K562 (cell line): ENCODE results near the gene PPP2R5A. TPM values are rescaled to one million over a fixed set of nuclear protein-coding genes. Genes with fewer than 3 reads are reported as not detected.

Source experiments
- CEBPB ChIP-seq: fragments of 450-650 bp; IDR thresholded peaks from 2 replicates; pipeline ENCODE4 v1.6.1; 2016; ENCODE audit warnings: missing genetic modification characterization, missing compliant biosample characterization
- DPF2 ChIP-seq: fragments of 450-650 bp; IDR thresholded peaks from 2 replicates; pipeline ENCODE4 v1.6.1; 2016
- E2F3 ChIP-seq: fragments of 250-450 bp; sonication (Bioruptor Pico); IDR thresholded peaks from 2 replicates; pipeline ENCODE4 v1.4.0; 2020; ENCODE audit warnings: mild to moderate bottlenecking
- MAFG ChIP-seq: fragments of 450-650 bp; conservative IDR thresholded peaks from 2 replicates; pipeline ENCODE4 v1.6.1; 2016; ENCODE audit warnings: missing genetic modification characterization, missing compliant biosample characterization
- TAL1 ChIP-seq: fragments of 450-650 bp; IDR thresholded peaks from 2 replicates; pipeline ENCODE4 v1.6.1; 2016; ENCODE audit warnings: mild to moderate bottlenecking
- ZNF316 ChIP-seq: fragments of 450-650 bp; IDR thresholded peaks from 2 replicates; pipeline ENCODE4 v1.6.1; 2016
- ZNF384 ChIP-seq: IDR thresholded peaks from 2 replicates; pipeline ENCODE4 v1.6.1; 2012; ENCODE audit warnings: low read depth, low read length, improper control_type of control experiment
- polyA plus RNA-seq, 8 experiments: library from polyadenylated mRNA; depleted of rRNA in 4 of 8; stranded (reverse) in 5 of 8; unstranded in 3 of 8; fragments of >200 nt; fragmentation: Nextera tagmentation in 2 of 8; fragmentation: Illumina TruSeq in 1 of 8; extraction: Ambion mirVana in 2 of 8; extraction: Trizol in 1 of 8; gene quantifications; 2 replicates each; pipeline versions ENCODE4 v1.2.1 to v1.2.3, GENCODE V29; 2011 to 2014; ENCODE audit warnings: inconsistent platforms in 1 of 8, missing spikeins in 1 of 8
- total RNA-seq, 7 experiments: library from RNA; depleted of rRNA in 6 of 7; stranded (reverse); fragments of >200 nt in 6 of 7; fragmentation: Illumina TruSeq in 2 of 7; extraction: Trizol in 2 of 7; gene quantifications; 2 replicates each; pipeline versions ENCODE4 v1.2.1 to v1.2.3, GENCODE V29; 2011 to 2021; ENCODE audit warnings: low replicate concordance in 1 of 7
- TF ChIP-seq, protein P1 (sequence below): fragments of 450-650 bp; IDR thresholded peaks from 2 replicates; pipeline ENCODE4 v1.6.1; 2016; ENCODE audit warnings: low read depth
- TF ChIP-seq, protein P2 (sequence below): fragments of 250-450 bp; sonication (Bioruptor Pico); IDR thresholded peaks from 2 replicates; pipeline ENCODE4 v1.4.0; 2020; ENCODE audit warnings: mild to moderate bottlenecking
- TF ChIP-seq, protein P3 (sequence below): fragments of 250-450 bp; sonication (Bioruptor Pico); IDR thresholded peaks from 2 replicates; pipeline ENCODE4 v1.9.0; 2021; ENCODE audit warnings: mild to moderate bottlenecking, inconsistent platforms

The PPP2R5A gene
- total and polyA plus RNA-seq, 9 of the 15 experiments (the other 6 are each of a cell fraction or from before 2014, with no cell fraction given), result 26.9 to 106 (median 64.3) TPM

DNA sequence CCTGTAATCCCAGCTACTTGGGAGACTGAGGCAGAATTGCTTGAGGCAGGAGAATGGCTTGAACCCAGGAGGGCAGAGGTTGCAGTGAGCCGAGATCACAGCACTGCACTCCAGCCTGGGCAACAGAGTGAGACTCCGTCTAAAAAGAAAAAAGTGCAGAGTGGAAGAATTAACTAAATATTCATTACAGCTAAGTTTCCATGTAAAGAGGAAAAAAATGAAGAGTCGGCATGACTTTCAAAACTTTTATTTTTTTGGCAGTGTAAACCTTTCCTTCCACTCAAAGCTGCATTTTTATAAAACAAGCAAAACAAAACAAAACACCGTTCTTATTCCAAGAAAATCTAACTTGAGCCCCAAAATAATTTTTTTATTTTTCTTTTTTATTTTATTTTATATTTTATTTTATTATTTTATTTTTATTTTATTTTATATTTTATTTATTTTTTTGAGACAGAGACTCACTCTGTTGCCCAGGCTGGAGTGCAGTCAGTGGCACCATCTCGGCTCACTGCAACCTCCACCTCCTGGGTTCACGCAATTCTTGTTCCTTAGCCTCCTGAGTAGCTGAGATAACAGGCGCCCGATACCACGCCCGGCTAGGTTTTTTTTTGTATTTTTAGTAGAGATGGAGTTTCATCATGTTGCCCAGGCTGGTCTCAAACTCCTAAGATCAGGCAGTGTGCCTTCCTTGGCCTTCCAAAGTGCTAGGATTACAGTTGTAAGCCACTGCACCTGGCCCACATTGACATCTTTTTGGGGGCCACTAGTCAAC is 66.6 kb downstream of the PPP2R5A start (continued):
- TF ChIP-seq TAL1, result peak; percentile 42; the same call in 1 of the 2 replicates
- TF ChIP-seq E2F3 (CRISPR knock-in tag), result no peak
- TF ChIP-seq, protein P1, sequence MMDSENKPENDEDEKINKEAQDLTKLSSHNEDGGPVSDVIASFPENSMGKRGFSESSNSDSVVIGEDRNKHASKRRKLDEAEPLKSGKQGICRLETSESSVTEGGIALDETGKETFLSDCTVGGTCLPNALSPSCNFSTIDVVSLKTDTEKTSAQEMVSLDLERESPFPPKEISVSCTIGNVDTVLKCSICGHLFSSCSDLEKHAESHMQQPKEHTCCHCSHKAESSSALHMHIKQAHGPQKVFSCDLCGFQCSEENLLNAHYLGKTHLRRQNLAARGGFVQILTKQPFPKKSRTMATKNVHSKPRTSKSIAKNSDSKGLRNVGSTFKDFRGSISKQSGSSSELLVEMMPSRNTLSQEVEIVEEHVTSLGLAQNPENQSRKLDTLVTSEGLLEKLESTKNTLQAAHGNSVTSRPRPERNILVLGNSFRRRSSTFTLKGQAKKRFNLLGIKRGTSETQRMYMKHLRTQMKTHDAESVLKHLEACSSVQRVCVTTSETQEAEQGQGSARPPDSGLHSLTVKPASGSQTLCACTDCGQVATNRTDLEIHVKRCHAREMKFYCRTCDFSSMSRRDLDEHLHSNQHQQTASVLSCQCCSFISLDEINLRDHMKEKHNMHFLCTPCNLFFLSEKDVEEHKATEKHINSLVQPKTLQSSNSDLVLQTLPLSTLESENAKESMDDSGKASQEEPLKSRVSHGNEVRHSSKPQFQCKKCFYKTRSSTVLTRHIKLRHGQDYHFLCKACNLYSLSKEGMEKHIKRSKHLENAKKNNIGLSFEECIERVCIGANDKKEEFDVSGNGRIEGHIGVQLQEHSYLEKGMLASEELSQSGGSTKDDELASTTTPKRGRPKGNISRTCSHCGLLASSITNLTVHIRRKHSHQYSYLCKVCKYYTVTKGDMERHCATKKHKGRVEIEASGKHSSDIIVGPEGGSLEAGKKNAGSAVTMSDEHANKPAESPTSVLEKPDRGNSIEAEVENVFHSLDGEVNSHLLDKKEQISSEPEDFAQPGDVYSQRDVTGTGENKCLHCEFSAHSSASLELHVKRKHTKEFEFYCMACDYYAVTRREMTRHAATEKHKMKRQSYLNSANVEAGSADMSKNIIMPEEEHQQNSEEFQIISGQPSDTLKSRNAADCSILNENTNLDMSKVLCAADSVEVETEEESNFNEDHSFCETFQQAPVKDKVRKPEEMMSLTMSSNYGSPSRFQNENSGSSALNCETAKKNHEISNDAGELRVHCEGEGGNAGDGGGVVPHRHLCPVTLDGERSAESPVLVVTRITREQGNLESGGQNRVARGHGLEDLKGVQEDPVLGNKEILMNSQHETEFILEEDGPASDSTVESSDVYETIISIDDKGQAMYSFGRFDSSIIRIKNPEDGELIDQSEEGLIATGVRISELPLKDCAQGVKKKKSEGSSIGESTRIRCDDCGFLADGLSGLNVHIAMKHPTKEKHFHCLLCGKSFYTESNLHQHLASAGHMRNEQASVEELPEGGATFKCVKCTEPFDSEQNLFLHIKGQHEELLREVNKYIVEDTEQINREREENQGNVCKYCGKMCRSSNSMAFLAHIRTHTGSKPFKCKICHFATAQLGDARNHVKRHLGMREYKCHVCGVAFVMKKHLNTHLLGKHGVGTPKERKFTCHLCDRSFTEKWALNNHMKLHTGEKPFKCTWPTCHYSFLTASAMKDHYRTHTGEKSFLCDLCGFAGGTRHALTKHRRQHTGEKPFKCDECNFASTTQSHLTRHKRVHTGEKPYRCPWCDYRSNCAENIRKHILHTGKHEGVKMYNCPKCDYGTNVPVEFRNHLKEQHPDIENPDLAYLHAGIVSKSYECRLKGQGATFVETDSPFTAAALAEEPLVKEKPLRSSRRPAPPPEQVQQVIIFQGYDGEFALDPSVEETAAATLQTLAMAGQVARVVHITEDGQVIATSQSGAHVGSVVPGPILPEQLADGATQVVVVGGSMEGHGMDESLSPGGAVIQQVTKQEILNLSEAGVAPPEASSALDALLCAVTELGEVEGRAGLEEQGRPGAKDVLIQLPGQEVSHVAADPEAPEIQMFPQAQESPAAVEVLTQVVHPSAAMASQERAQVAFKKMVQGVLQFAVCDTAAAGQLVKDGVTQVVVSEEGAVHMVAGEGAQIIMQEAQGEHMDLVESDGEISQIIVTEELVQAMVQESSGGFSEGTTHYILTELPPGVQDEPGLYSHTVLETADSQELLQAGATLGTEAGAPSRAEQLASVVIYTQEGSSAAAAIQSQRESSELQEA, result no peak
- peak; percentile 60 for TF ChIP-seq ZNF316
- TF ChIP-seq, protein P2, sequence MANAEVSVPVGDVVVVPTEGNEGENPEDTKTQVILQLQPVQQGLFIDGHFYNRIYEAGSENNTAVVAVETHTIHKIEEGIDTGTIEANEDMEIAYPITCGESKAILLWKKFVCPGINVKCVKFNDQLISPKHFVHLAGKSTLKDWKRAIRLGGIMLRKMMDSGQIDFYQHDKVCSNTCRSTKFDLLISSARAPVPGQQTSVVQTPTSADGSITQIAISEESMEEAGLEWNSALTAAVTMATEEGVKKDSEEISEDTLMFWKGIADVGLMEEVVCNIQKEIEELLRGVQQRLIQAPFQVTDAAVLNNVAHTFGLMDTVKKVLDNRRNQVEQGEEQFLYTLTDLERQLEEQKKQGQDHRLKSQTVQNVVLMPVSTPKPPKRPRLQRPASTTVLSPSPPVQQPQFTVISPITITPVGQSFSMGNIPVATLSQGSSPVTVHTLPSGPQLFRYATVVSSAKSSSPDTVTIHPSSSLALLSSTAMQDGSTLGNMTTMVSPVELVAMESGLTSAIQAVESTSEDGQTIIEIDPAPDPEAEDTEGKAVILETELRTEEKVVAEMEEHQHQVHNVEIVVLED, result no peak
- TF ChIP-seq MAFG, result peak; percentile 40
- TF ChIP-seq, protein P3, sequence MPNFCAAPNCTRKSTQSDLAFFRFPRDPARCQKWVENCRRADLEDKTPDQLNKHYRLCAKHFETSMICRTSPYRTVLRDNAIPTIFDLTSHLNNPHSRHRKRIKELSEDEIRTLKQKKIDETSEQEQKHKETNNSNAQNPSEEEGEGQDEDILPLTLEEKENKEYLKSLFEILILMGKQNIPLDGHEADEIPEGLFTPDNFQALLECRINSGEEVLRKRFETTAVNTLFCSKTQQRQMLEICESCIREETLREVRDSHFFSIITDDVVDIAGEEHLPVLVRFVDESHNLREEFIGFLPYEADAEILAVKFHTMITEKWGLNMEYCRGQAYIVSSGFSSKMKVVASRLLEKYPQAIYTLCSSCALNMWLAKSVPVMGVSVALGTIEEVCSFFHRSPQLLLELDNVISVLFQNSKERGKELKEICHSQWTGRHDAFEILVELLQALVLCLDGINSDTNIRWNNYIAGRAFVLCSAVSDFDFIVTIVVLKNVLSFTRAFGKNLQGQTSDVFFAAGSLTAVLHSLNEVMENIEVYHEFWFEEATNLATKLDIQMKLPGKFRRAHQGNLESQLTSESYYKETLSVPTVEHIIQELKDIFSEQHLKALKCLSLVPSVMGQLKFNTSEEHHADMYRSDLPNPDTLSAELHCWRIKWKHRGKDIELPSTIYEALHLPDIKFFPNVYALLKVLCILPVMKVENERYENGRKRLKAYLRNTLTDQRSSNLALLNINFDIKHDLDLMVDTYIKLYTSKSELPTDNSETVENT, result no peak
- TF ChIP-seq DPF2, result peak; percentile 66
- 0 out of 2 replicates have a peak, but pooled peaks have one; percentile 11 for TF ChIP-seq CEBPB (tag)
- TF ChIP-seq ZNF384, result peak; percentile 31
